Measurements from ENCODE around the gene CPN2.
A peak's percentile ranks its signal among the peaks of the same experiment; 100 is the strongest.

The CPN2 gene

GRCh38 chr3:194328942-194329582, 22.1 kb downstream of the CPN2 start:
- no peak for DNase-seq (ENCODE audit: low read depth in 2 of 2)

- DNase-seq (ENCODE audit: low read depth in 2 of 2) = no peak
Observed at GRCh38 chr3:194328053-194328657, 23.0 kb downstream of the CPN2 start.

GRCh38 chr3:194327218-194328052, 23.7 kb downstream of the CPN2 start:
- DNase-seq (ENCODE audit: low read depth in 2 of 2) = no peak

GRCh38 chr3:194326968-194327217, 24.2 kb downstream of the CPN2 start:
- DNase-seq (ENCODE audit: low read depth in 2 of 2) = no peak

GRCh38 chr3:194326192-194326967, 24.7 kb downstream of the CPN2 start:
- no peak for DNase-seq (ENCODE audit: low read depth in 2 of 2)

GRCh38 chr3:194325424-194326153, 25.5 kb downstream of the CPN2 start:
- no peak for DNase-seq (ENCODE audit: low read depth in 2 of 2)

- no peak for DNase-seq (ENCODE audit: low read depth in 2 of 2)
Observed at GRCh38 chr3:194324823-194325327, 26.3 kb downstream of the CPN2 start.

GRCh38 chr3:194323785-194324735, 27.1 kb downstream of the CPN2 start:
- DNase-seq (ENCODE audit: low read depth in 2 of 2) = no peak

- DNase-seq (ENCODE audit: low read depth in 2 of 2) = no peak
Observed at GRCh38 chr3:194322678-194323211, 28.4 kb downstream of the CPN2 start.

GRCh38 chr3:194321693-194322640, 29.2 kb downstream of the CPN2 start:
- no peak for DNase-seq (ENCODE audit: low read depth in 2 of 2)

- DNase-seq (ENCODE audit: low read depth in 2 of 2) = no peak
Observed at GRCh38 chr3:194320744-194321243, 30.3 kb downstream of the CPN2 start.

- no peak for DNase-seq (ENCODE audit: low read depth in 2 of 2)
Observed at GRCh38 chr3:194320100-194320499, 31.0 kb downstream of the CPN2 start.

GRCh38 chr3:194318511-194319161, 32.5 kb downstream of the CPN2 start:
- DNase-seq (ENCODE audit: low read depth in 2 of 2) = no peak

- no peak for DNase-seq (ENCODE audit: low read depth in 2 of 2)
Observed at GRCh38 chr3:194316918-194317317, 34.2 kb downstream of the CPN2 start.

- no peak for DNase-seq (ENCODE audit: low read depth in 2 of 2)
Observed at GRCh38 chr3:194315965-194316361, 35.2 kb downstream of the CPN2 start.

- peak; percentile 64 to 78 for DNase-seq (ENCODE audit: low read depth in 2 of 2)
Observed at GRCh38 chr3:194315088-194315964, 35.8 kb downstream of the CPN2 start.

GRCh38 chr3:194314388-194315068, 36.6 kb downstream of the CPN2 start:
- no peak for DNase-seq (ENCODE audit: low read depth in 2 of 2)

All from stimulated activated CD8-positive, alpha-beta memory T cell treated with anti-CD3 and anti-CD28 coated beads, Interleukin-7, amount 100 ng/mL, for 1 hour (primary cell).